Activated naive CD8-positive, alpha-beta T cell treated with anti-CD3 and anti-CD28 coated beads for 36 hours (primary cell): ENCODE data around the gene IL18. TPM values are rescaled to one million over a fixed set of nuclear protein-coding genes. Genes with fewer than 3 reads are reported as not detected.

Source experiments
- DNase-seq: peaks from one replicate; pipeline ENCODE4 v3.0.0; 2021
- H3K27ac Mint-ChIP-seq: one replicate; pipeline ENCODE4 v1.8.0; 2022; ENCODE audit warnings: mild to moderate bottlenecking, moderate library complexity, mixed read lengths
- H3K27me3 Mint-ChIP-seq: one replicate; pipeline ENCODE4 v1.8.0; 2022; ENCODE audit warnings: mild to moderate bottlenecking, mixed read lengths
- H3K36me3 Mint-ChIP-seq: one replicate; pipeline ENCODE4 v1.8.0; 2021; ENCODE audit warnings: mild to moderate bottlenecking, mixed read lengths
- H3K4me1 Mint-ChIP-seq: one replicate; pipeline ENCODE4 v1.8.0; 2021; ENCODE audit warnings: mixed read lengths
- H3K4me3 Mint-ChIP-seq: one replicate; pipeline ENCODE4 v1.8.0; 2022; ENCODE audit warnings: mild to moderate bottlenecking, moderate library complexity, mixed read lengths
- H3K9me3 Mint-ChIP-seq: one replicate; pipeline ENCODE4 v1.8.0; 2022; ENCODE audit warnings: mixed read lengths
- total RNA-seq, 2 experiments: library from RNA; stranded (reverse); gene quantifications; one replicate each; pipeline ENCODE4 v1.2.3, GENCODE V29; 2021

The IL18 gene
- total RNA-seq, 2 experiments from 2014 or later: 0.14 TPM; not detected in 1

- Mint-ChIP-seq H3K27me3 (peaks cover 27% of the 10 kb centered on the region), H3K4me1 (peaks cover 8% of the 10 kb centered on the region), H3K27ac (no peak overlapping the region), H3K4me3 (no peak overlapping the region), H3K36me3 (peaks cover 2% of the 10 kb centered on the region), H3K9me3 (no peaks in the 10 kb centered on the region)
- no peak for DNase-seq
Observed at GRCh38 chr11:112159098-112160065, 4.5 kb downstream of the IL18 start.

- H3K4me1 Mint-ChIP-seq: peaks cover 1% of the 10 kb centered on the region
- H3K36me3 Mint-ChIP-seq: peaks cover 2% of the 10 kb centered on the region
- peaks cover 11% of the 10 kb centered on the region for H3K27me3 Mint-ChIP-seq
- no peak for DNase-seq
- no peak overlapping the region for H3K4me3 Mint-ChIP-seq
- no peaks in the 10 kb centered on the region for H3K9me3 Mint-ChIP-seq
- no peak overlapping the region for H3K27ac Mint-ChIP-seq
Observed at GRCh38 chr11:112156956-112157766, 6.7 kb downstream of the IL18 start.

- no peak overlapping the region for H3K4me3 Mint-ChIP-seq
- H3K4me1 Mint-ChIP-seq: peaks cover 1% of the 10 kb centered on the region
- no peaks in the 10 kb centered on the region for H3K9me3 Mint-ChIP-seq
- no peak for DNase-seq
- H3K36me3 Mint-ChIP-seq: no peaks in the 10 kb centered on the region
- no peak overlapping the region for H3K27ac Mint-ChIP-seq
- peaks cover 8% of the 10 kb centered on the region for H3K27me3 Mint-ChIP-seq
Observed at GRCh38 chr11:112156153-112156955, 7.5 kb downstream of the IL18 start.

DNA sequence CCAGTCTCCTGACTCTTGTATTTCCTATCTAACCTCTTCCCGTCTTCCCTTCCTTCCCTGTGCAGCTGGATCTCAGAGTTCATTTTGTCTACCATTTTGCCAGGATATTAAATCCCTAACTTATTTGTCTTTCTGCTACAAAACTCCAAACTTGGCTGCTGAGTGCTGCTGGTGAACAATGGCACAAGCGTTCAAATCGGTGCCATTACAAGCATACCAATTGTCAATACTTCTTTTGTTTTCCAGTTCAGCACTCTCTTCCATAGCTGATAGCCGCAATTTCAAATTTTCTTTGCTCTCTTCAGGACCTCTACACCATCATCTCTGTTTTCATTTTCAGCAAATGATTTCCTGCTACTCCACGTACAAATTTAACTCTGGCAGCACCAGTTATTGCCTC, 13.4 kb downstream of the IL18 start:
- H3K9me3 Mint-ChIP-seq: no peaks in the 10 kb centered on the region
- H3K27ac Mint-ChIP-seq: no peak overlapping the region
- no peaks in the 10 kb centered on the region for H3K4me1 Mint-ChIP-seq
- no peak for DNase-seq
- peaks cover 4% of the 10 kb centered on the region for H3K27me3 Mint-ChIP-seq
- H3K36me3 Mint-ChIP-seq: no peaks in the 10 kb centered on the region
- H3K4me3 Mint-ChIP-seq: no peak overlapping the region

DNA sequence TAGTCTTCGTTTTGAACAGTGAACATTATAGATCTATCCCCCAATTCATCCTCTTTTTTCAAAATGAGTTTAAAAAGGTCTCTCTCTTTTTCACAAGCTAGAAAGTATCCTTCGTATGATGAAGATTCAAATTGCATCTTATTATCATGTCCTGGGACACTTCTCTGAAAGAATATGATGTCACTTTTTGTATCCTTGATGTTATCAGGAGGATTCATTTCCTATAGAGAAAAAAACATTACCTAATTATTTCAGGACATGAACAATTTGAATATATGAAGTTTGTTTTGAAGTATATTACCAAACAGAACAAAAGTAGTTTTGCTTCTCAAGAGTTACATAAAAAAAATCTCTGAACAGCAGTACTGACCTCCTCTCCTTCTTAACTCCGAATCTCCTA, 20.3 kb downstream of the IL18 start:
- no peak for DNase-seq

GRCh38 chr11:112134473-112134872, 29.4 kb downstream of the IL18 start:
- Mint-ChIP-seq H3K27me3 (no peaks in the 10 kb centered on the region), H3K36me3 (no peaks in the 10 kb centered on the region)

More for the DNA sequence above, 20.3 kb downstream of the IL18 start:
- H3K9me3 Mint-ChIP-seq: peaks cover 7% of the 10 kb centered on the region
- no peak overlapping the region for H3K4me3 Mint-ChIP-seq
- peaks cover 5% of the 10 kb centered on the region for H3K36me3 Mint-ChIP-seq
- H3K27me3 Mint-ChIP-seq: no peaks in the 10 kb centered on the region
- H3K27ac Mint-ChIP-seq: no peak overlapping the region
- H3K4me1 Mint-ChIP-seq: no peaks in the 10 kb centered on the region

DNA sequence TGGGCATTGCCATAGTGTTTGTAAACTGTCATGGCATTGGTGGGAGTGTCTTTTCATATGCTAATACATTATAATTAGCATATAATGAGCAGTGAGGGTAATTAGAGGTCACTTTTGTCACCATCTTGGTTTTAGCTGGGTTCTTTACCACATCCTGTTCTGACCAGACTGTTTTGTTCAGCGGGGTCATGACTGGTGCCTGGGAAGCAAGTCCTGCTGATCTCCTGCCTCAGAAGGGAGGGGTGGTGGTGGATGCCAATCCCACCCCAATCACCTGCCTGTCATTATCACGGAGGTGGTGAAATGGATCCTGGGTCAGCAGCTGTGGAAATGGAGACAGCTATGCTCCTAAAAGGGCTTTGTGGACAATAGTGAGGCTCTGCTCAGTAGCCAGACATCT, 31.2 kb downstream of the IL18 start:
- DNase-seq: no peak
- H3K27ac Mint-ChIP-seq: no peak overlapping the region
- H3K4me3 Mint-ChIP-seq: no peak overlapping the region
- H3K36me3 Mint-ChIP-seq: no peaks in the 10 kb centered on the region
- H3K4me1 Mint-ChIP-seq: peaks cover 3% of the 10 kb centered on the region
- no peaks in the 10 kb centered on the region for H3K27me3 Mint-ChIP-seq
- H3K9me3 Mint-ChIP-seq: no peaks in the 10 kb centered on the region

More at GRCh38 chr11:112134473-112134872, 29.4 kb downstream of the IL18 start:
- Mint-ChIP-seq H3K27ac (no peak overlapping the region), H3K9me3 (no peaks in the 10 kb centered on the region), H3K4me1 (peaks cover 3% of the 10 kb centered on the region), H3K4me3 (no peak overlapping the region)
- DNase-seq: no peak

DNA sequence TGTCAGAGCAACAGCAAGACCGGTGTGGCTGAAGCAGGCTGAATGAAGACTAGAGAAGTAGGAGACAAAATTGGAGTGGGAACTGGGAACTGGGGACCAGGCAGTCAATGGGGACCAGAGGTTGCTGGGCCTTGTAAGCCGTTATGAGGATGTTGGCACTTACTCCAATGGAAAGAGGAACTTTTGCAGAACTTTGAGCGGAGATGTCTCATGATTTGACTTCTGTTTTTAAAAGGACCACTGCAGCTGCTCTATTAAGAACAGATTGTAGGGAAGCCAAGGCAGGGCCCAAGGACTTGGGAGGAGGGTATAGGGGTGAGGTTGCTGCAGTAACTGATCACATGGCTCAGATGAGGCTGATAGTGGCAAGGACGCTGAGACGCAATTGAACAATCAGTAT, 34.2 kb downstream of the IL18 start:
- H3K27ac Mint-ChIP-seq: no peak overlapping the region
- H3K4me1 Mint-ChIP-seq: peaks cover 3% of the 10 kb centered on the region
- H3K27me3 Mint-ChIP-seq: no peaks in the 10 kb centered on the region
- H3K9me3 Mint-ChIP-seq: no peaks in the 10 kb centered on the region
- no peak for DNase-seq
- no peak overlapping the region for H3K4me3 Mint-ChIP-seq
- peaks cover 2% of the 10 kb centered on the region for H3K36me3 Mint-ChIP-seq

GRCh38 chr11:112128483-112129121, 35.3 kb downstream of the IL18 start:
- H3K4me3 Mint-ChIP-seq: no peak overlapping the region
- no peaks in the 10 kb centered on the region for H3K27me3 Mint-ChIP-seq
- no peak overlapping the region for H3K27ac Mint-ChIP-seq
- no peaks in the 10 kb centered on the region for H3K9me3 Mint-ChIP-seq
- H3K36me3 Mint-ChIP-seq: peaks cover 2% of the 10 kb centered on the region
- DNase-seq: no peak
- H3K4me1 Mint-ChIP-seq: peaks cover 3% of the 10 kb centered on the region

DNA sequence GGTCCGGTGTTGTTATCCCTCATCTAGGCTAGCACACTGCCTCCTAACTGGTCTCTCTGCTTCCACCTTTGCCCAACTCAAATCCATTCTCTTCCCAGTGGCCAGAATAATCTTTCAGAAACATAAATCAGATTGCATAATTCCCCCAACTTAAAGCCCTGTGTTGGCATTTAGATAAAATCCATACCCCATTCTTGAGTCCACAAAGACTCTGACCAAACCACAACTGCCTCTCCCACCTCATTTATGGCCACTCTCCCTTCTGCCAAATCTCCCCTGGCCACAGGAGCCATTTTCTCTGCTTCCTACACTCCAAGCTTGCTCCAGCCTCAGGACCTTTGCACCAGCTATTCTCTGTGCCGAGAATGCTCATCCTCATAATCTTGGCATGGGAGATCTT, 36.8 kb downstream of the IL18 start:
- H3K4me3 Mint-ChIP-seq: no peak overlapping the region
- peaks cover 2% of the 10 kb centered on the region for H3K4me1 Mint-ChIP-seq
- peaks cover 2% of the 10 kb centered on the region for H3K36me3 Mint-ChIP-seq
- H3K9me3 Mint-ChIP-seq: no peaks in the 10 kb centered on the region
- H3K27ac Mint-ChIP-seq: no peak overlapping the region
- H3K27me3 Mint-ChIP-seq: no peaks in the 10 kb centered on the region
- no peak for DNase-seq

- Mint-ChIP-seq H3K9me3 (no peaks in the 10 kb centered on the region), H3K4me1 (peaks cover 22% of the 10 kb centered on the region), H3K4me3 (no peak overlapping the region)
Observed at GRCh38 chr11:112123129-112123528, 40.8 kb downstream of the IL18 start.

DNA sequence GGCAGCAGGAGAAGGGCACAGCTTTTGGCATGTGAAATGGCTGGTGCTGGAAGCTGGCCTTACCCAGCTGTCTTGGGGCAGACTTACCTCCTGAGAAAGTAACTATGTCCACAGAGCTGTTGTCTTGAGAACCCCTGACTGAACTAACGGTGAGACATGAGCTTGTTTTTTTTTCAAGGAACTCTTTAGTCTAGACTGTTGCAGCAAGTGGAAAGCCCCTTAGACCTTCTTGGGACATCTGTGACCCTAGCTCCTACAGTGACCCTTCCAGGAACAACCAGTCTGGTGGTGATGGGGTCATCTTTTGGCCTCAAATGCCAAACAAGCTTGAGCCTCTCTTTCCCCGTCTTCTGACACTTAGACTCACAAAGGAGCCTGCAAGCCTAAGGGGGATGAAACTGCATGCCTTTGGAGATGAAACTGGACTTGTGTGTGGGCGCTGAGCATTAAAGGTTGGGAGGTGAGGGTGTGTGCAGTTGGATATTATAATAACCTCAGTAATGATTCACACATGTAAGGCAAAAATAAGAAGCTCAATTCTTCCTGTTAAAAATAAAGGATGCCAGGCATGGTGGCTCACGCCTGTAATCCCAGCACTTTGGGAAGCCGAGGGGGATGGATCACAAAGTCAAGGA, 41.8 kb downstream of the IL18 start:
- H3K27ac Mint-ChIP-seq: no peak overlapping the region
- no peaks in the 10 kb centered on the region for H3K27me3 Mint-ChIP-seq
- H3K4me3 Mint-ChIP-seq: no peak overlapping the region
- no peaks in the 10 kb centered on the region for H3K9me3 Mint-ChIP-seq
- peaks cover 22% of the 10 kb centered on the region for H3K4me1 Mint-ChIP-seq
- peaks cover under 1% of the 10 kb centered on the region for H3K36me3 Mint-ChIP-seq
- no peak for DNase-seq

More at GRCh38 chr11:112123129-112123528, 40.8 kb downstream of the IL18 start:
- no peaks in the 10 kb centered on the region for H3K27me3 Mint-ChIP-seq
- DNase-seq: no peak
- H3K27ac Mint-ChIP-seq: no peak overlapping the region
- peaks cover 2% of the 10 kb centered on the region for H3K36me3 Mint-ChIP-seq

- no peak overlapping the region for H3K4me3 Mint-ChIP-seq
- H3K36me3 Mint-ChIP-seq: no peaks in the 10 kb centered on the region
- no peaks in the 10 kb centered on the region for H3K9me3 Mint-ChIP-seq
- H3K27me3 Mint-ChIP-seq: no peaks in the 10 kb centered on the region
- peak; percentile 8 for DNase-seq
- no peak overlapping the region for H3K27ac Mint-ChIP-seq
- H3K4me1 Mint-ChIP-seq: peaks cover 30% of the 10 kb centered on the region
Observed at GRCh38 chr11:112118176-112118575, 45.7 kb downstream of the IL18 start.

DNA sequence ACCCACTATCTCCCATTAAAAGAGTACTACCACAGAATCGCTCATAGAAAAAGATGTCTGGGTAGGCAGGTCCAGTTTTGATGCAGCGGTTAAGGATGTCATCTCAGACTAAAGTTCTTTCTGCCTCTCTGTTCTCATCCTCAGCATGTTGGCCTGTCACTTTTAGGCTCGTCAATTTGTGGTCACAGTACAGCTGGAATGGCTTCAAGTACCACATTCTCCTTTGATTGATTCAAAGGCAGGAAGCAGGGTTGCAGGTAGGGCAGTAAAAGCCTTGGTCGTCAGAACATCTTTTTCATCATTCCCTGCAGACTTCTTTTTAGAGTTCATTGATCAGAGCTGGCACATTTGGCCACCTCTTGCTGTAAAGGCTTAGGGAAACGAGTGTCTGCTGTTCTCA, 48.5 kb downstream of the IL18 start:
- Mint-ChIP-seq H3K4me1 (peaks cover 22% of the 10 kb centered on the region), H3K4me3 (no peak overlapping the region), H3K27ac (no peak overlapping the region), H3K36me3 (no peaks in the 10 kb centered on the region), H3K9me3 (no peaks in the 10 kb centered on the region), H3K27me3 (no peaks in the 10 kb centered on the region)
- DNase-seq: no peak
